Measurements from ENCODE around the gene CDR2.

DNA sequence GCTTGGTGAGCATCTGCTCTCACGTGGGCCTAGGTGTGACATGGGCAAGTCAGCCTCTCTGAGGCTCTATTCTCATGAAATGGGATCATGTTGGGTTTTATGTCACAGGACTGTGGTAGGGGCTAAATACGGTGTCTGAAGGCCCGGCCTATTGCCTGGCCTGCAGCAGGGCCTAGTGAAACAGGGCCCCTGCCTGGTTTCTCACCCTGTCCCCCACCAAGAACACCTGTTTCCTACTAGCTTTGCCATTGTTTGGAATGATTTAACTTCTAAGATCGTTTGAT, 48.1 kb downstream of the CDR2 start:
- TF ChIP-seq, protein P1, sequence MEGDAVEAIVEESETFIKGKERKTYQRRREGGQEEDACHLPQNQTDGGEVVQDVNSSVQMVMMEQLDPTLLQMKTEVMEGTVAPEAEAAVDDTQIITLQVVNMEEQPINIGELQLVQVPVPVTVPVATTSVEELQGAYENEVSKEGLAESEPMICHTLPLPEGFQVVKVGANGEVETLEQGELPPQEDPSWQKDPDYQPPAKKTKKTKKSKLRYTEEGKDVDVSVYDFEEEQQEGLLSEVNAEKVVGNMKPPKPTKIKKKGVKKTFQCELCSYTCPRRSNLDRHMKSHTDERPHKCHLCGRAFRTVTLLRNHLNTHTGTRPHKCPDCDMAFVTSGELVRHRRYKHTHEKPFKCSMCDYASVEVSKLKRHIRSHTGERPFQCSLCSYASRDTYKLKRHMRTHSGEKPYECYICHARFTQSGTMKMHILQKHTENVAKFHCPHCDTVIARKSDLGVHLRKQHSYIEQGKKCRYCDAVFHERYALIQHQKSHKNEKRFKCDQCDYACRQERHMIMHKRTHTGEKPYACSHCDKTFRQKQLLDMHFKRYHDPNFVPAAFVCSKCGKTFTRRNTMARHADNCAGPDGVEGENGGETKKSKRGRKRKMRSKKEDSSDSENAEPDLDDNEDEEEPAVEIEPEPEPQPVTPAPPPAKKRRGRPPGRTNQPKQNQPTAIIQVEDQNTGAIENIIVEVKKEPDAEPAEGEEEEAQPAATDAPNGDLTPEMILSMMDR (IDR thresholded peaks at IDR 0.05; ENCODE audit: low read depth, low read length, poor library complexity, severe bottlenecking), result no peak
- TF ChIP-seq EZH2phosphoT487 (IDR thresholded peaks at IDR 0.05; ENCODE audit: borderline replicate concordance, low read length), result no peak
